NOMO-1 (cell line): Measurements from ENCODE around the gene NISCH.
A peak's percentile ranks its signal among the peaks of the same experiment; 100 is the strongest.

Experiments used
- DNase-seq, 2 experiments: peaks; one replicate each; lab custom pipeline; 2025; ENCODE audit not compliant: unreplicated experiment in 2 of 2; lab: John Stamatoyannopoulos, UW

Gene NISCH

DNA sequence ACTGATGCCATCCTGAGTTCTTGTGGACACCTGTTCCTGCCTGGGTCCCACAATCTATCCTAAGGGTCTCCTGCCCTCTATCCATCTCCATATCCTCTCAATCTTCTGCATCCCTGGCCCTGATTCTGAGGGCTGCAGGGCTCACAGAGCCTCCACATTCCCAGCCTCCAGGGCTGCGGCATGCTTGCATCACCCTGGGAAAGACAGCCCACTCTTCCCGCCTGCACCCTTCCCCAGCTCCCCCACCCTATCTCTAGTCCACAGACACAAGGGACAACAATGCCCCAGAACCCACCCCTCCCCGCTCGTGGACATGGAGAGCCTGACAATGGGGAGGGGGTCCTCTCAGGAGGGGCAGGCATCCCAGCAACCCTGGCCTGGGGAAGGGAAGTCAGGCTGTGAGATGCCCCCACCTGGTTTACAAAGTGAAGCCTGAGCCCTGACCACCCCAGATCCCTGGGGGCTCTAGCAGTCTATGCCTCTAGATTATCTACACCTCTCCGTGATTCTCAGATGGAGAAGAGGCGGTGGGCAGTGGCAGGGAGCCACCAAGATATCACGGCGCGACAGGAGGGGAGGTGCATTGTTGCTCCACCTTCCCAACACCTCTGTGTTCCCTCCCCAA, 20.8 kb upstream of the NISCH start:
- DNase-seq = no peak

DNA sequence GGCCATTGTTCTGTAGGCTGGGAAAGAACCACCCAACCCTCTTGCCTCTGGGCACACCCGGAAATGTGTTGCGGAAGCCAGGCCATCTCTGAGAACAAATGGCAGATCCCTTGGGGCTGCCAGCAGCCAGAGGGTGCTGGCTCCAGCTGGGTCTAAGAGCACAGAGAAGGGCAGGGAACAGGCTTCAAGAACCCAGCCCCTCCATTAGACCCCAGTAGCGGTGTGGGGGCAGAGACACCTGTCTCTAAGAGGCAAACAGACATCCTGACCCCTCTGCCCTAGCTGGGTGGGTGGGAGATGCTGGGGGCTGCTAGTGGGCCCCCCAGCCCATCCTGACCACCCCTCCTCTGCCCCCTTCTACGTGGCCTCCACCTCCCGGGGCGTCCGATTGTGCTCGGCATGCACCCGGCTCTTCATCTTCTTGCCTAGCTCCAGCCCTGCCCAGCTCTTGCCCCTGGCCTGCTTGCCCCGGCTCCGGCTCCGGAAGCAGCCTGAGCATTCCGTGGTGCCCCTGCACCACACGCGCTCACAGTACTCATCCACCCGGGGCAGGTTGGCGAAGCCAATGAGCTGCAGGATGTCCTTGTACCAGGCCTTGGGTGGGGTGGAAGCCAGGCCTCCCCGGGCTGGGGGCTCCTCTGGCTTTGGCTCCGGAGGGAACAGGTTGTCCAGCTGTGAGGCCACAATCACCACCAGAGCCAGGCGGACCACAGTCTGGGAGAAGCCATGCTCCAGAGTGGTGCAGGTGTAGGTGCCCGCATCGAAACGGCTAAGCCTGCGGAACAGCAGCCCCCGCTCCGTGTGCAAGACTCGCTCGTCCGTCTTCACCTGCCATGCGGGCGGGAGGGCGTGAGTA, 19.9 kb upstream of the NISCH start:
- no peak for DNase-seq

DNA sequence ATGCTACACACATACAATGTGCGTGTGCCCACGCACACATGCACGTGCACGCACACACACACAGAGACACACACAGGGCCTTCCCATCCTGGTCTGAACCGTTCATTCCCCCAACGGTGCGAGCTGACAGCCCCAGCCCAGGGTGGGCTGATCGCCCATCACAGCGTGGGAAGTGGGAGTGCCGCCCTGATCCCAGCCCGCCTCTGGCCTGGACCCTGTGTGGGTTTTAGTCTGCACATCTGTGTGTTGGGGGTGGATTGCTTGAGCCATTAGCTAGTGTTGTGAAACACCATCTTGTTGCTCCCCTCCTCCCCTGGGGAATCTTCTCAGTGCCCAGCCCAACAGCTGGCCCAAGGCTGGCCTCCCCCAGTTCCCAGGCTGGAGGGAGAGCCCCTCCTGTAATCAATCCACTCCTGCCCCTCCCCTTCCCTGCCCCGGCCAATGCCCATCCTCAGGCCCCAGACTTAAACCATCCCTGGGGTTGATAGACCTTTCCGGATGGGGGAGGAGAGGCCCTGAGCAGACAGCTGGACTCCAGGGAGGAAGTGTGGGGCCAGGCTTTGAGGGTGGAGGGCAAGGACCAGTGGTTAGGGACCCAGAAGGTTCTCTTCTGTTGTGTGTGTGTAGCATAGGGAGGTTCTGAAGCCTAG, 18.8 kb upstream of the NISCH start:
- peak; percentile 42 to 46 for DNase-seq

DNA sequence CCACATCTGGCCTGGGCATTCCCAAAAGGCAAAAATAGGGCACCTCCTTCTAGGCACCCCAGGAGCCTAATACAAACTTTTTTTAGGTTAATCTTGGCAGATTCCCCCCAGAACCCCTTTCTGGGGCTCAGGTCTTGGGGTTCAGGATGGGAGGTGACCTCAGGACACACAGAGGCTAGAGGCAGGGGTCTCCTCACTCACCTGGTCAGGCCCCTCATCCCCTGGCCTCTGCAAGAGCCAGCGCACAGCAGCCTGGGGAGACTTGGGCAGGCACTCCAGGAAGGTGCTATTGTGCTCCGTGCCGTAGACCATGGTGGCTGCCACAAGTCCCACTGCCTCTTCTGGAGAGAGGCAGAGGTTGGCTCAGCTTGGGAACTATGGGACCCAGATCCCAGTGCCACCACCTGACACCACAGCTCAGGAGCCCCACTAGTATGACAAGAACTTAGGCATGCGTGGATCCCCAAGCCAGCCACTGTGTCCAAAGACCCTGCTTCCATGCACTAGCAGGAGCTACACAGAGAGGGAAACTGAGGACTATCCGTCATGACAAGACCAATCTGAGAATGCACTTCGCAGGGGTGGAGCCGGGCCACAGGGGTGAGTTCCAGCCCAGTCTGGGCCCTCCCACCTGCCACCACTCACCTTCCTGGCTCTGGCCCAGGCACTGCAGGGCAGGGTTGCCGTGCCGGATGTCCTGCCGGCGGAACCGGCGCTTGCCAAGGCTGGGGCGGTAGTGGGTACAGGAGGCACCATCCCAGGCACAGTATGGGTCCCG, 17.9 kb upstream of the NISCH start:
- DNase-seq = no peak

DNA sequence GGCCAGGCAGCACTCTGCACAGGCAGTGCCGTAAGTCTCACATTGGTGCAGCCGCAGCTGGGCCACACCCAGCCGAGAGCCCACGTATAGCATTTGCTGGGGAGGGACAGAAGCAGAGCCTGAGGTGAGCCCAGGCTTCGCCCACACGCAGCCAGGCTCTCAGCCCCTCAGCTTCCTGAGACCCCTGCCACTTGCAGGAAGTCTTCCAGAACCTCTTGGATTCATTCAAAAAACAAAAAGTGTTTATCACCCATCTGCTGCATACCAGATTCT, 17.4 kb upstream of the NISCH start:
- no peak for DNase-seq

DNA sequence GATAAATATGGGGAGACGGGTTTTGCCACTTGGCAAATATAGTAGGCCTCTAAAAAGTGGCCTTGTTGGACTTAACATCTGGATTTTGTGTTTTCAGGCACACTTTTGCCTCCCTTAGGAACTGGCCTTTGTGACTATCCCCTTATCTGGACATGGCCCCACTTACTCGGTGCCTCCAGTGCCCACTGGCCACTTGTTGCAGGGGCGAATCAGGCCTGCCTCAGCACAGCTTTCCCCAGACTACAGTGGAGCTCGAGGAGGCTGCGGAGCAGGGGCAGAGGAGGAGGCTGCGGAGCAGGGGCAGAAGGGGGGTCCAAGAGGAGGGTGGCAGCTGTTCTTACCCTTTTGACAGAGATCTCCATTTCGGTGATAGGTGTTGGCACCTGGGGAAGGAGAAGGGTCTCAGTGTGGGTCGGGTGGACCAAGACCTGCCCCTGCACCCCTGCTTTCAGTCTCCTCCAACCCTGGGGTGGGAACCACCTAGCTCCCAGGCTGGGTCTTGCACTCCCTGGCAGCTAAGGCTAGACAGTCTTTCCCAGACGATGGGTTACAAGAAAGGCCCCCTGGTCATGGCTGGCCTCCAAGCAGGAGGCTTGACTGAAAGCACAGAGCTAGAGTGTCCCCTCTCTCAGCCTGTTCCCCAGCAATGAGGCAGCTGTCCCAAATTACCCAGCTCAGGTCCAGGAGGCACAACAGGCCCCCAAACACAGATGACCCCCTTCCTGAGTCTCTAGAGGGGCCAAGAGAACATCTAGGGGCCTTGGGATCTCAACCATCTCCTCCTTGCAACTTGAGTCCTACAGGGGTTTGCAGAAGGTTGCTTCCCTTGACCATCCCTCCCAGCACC, 16.6 kb upstream of the NISCH start:
- DNase-seq = no peak

DNA sequence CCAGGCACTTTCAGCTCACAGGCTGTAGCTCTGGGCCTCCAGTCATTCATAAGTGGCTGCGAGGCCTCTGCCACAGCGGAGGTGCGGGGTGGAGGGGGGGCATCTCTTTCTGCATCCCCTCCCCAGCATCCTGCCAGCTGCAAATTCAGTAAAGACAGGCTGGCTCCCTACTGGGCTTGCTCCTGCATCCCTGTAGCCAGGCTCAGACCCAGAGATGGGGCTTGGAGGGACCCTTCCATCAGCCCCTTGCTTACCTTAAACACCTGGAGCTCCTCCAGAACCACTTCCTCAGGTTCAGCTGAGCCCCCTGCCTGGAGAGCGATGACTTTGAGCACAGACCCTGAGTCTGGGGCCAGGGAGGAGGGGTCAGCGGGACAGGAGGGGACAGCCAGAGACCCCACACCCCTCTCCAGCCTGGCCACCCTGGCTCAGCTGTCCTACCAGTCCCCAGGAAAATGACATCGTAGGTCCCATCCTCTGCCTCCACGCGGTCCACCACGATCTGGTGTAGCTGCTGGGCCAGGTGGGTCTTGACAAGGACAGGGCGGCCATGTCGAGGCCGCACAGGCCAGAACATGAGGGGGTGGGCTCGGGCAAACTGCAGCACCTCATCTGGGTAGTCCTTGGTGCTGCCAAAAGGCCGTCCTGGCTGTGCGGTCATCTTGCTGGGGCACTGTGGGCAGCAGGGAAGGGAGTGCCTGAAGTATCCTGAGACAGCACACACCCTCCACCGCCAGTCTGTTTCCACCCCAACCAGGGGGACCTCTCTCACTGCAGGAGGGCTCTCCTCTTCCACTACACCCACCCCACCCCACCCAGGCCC, 15.8 kb upstream of the NISCH start:
- no peak for DNase-seq

DNA sequence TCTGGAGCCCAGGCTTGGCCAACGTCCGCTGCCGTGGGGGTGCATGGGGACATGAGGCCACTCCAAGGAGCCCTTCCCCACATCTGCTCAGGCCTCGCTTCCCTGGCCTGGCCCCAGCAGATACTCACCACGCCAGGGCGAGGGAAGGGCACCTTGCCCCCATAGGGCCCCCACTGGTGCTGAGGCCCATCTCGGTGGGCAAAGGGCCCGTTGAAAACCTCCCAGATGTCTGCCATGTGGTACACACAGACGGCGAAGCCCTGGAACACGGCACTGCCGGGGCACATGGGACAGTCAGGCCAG, 15.2 kb upstream of the NISCH start:
- no peak for DNase-seq

DNA sequence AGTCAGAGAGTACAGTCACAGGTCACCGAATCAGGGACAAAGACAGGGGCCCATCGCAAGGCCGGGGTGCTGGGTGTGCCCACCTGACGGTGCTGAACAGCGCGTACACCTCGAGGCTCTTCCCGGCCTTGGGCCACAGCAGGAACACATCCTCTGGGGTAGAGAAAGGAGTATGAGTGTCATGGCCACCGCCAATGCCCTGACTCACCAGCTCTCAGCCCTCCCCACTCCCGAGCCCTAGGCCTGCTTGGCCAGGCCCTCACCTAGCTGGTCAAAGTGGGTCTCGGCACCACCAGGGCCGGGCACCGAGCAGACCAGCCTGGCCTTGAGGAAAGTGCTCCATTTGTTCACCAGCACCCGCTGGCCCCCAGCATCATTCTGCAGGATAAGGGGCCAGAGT, 14.7 kb upstream of the NISCH start:
- no peak for DNase-seq

DNA sequence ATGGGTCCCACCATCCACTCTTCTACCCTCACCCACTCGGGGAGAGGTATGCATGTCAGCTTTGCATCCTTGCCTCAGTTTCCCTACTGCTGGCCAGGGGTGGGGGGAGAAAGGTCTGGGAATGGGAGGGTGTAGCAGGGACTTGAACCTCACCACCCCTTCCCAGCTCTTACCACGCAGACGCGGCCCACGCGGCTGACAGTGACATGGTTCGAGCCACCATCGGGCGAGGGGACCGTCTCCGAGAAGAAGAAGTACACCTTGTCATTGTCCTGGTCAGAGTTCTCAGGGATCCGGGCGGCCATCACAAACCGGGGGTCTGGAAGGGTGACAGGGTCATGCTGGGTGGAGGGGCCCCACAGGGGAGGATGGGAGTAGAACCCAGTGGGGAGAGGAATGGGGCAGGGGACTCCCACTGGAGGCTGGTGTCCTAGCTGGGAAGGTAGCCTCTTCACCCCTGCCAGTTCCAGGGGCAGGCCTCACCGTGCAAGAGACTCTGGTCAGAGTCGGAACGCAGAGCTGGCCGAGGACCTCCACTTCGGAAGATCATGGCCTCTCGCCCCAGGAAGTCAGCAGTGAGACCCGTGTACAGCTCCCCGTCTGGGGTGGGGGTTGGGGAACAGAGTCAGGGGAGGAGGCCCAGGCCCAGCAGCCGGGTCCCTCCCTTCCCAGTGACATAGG, 14.2 kb upstream of the NISCH start:
- DNase-seq = no peak

DNA sequence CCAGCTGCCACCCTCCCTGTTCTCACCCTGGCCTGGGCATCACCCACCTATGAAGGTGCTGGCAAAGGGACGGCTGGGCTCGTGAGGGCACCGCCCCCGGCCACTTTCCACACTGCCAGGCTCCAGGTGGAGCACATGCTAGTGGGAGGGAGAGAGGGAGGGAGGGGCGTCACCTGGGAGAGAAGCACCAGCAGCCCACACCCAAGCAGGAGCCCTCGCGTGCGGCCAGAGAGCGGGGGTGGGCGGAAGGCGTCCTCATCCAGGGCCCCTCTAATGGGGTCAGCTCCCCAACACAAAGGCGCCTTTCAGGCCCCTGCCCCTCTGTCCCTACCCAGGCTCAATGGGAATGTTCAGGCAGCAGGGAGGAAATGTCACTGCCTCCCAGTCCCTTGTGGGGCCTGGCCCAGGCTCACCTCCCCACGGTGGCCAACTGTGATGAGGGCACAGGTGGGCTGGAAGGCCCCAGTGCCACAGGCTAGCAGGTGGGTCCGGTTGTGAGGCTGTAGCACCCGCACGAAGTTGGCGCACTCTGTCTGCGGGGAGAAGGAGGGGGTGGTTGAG, 13.6 kb upstream of the NISCH start:
- DNase-seq = no peak

DNA sequence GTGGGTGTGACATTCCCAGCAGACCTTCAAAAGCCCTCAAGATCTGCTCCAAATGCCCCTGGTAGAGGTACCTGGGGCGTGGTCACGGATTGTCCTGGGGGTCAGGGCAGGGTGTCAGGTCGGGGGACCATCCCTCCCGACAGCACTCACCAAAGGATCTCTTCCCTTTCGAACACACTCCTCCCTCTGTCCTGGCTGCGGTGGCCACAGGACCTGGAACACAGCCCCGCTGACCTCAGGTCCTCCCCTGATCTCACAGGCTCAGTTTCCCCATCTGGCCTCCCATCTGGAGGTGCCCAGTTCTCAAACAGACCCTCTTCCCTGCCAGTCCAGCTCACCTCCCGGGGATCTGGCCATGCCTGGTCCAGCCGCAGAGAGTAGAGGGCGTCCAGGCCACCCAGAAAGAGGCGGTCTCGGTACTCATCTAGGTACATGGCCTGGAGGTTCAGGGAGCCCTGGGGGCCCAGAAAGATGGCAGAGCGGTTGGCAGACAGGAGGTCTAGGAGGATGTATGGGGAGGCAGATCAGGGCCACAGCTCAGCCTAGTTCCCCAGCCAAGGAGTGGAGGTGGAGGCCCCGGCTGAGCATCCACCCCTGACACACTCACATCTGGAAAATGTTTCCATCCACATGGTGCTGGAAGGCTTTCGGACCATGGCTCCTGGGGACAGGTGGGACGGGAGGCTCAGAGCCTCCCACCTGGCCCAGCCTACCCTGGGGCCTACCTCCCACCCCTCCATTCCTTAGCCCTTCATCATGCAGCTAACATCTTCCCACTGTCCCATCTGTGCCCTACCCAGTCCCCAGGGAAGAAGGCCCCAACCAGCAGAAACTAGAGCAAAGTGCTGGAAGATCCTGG, 12.8 kb upstream of the NISCH start:
- no peak for DNase-seq

DNA sequence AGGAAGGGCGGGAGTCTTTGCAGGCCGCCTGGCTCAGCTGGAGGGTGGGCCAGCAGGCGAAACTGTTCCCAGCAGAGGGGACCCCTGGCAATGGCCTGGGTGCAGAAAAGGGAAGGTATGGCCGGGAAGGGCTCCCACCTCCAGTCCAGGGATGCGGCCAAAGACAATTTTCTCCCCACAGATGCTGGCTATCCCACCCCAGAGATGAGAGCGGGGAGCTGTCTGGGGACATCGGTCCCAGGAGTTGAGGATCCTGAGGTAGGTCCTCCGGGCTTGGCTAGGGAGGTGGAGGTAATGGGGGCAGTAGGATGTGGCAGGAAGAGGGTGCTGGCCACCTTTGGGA, 12.2 kb upstream of the NISCH start:
- DNase-seq = no peak

DNA sequence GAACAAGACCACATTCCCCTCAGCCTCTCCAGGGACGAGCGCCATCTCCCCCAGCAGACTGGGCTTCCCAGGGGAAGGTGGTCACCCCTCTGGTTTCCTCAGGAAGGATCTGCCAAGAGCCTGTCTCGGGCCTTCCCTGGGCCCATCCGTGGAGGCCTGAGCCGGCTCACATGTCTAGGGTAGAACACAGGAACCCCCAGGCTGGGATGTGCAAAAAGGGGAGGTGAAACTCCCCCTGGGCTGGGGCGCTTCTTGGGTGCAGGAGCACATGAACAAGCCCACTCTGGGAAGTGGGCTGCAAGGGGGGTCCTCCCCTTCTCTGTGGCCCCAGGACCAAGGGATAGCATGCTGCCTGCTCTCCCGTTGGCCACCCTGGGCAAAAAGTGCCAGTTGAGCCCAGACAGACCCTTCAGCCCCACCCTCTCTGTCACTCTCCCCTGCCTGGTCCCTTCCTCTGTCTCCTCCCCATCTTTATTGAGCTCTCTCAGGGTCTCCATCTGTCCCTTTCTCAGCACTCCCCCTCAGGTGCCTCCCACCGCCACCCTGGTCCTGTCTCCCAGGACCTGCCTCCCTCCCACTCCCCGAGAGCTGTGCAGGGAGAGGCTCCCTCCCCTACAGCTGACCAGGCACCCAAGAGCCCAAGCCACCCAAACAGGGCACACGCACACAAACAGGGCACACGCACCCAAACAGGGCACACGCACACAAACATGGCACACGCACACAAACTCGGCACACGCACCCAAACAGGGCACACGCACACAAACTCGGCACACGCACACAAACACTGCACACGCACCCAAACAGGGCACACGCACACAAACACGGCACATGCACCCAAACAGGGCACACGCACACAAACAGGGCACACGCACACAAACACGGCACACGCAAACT, 11.4 kb upstream of the NISCH start:
- DNase-seq = no peak

DNA sequence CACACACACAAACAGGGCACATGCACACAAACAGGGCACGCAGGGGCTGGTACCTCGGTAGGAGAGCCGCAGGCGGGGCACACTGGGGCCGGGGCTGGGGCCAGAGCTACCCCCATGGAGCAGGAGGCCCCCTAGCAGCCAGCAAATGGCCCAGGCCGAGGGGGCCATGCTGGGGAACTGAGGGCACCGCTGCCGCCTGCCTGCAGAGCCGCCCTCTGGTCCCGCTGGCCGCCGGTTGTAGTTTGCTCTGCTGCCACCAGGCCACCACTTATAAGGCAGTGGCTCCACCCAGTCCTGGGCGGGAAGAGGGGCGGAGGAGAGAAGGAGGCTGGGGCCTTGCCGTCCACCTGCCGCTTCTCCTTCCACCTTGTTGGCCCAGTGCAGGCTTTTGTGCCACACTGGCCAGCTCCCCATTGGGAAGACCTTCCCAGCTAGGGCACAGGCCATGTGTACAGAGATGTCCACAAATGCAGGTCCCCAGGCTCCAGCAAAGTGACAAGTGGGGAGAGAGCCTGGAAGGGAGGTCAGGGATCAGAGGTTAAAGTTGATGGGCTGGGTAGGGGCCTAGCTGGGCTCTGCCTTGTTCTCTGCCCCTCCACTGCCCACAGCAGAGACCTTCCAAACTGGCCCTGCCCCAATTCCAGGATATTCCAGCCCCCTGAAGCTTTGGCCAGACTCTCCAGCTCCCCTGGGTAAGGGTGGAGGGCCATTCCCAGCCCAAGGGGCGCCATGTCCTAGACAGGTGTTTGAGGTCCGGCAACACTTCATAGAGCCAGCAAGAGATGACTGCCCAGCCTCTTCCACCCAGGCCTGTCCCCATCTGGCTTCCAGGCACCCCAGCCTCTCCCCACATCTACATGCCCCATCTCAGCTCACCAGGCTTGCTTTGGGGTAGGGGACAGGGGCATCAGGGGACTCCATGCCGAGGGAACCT, 10.3 kb upstream of the NISCH start, which contains the start of gene SEMA3G:
TSS of gene SEMA3G (minus strand) at position 244 of the 934 bp plus-strand sequence. CDS start at position 168, 76 bp downstream.
- DNase-seq = peak; percentile 75 to 84

DNA sequence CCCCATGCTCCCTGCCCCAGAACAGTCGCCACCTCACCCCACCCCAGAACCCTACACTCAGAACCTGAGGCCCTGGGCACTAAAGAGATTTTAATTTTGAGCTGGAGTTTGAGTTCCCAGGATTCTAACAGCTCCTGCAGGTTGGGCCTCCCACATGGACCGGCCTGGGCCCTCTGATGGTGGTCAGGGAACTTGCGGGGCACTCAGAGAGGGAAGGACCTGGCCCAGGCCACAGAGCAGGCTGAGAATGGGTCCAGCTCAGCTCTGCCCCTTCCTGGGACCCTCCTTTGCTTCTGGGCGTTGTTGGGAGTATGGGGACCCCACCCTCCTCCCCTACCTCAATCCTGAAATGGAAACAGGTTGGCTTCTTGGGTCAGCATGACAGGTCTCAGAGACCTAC, 9.4 kb upstream of the NISCH start:
- no peak for DNase-seq
